Left kidney (tissue), 2 donors: ENCODE data around the gene RAN. TPM values are rescaled to one million over a fixed set of nuclear protein-coding genes. Genes with fewer than 3 reads are reported as not detected.

ENCODE experiments used
- DNase-seq: peaks from one replicate; pipeline ENCODE4 v3.0.0-alpha.2; 2013
- polyA plus RNA-seq: library from polyadenylated mRNA; unstranded; fragments of 120-200 nt; gene quantifications from one replicate; pipeline ENCODE4 v1.2.1, GENCODE V29; 2013; ENCODE audit not compliant: insufficient read length

The RAN gene
- polyA plus RNA-seq, 1 donor: 676 TPM

DNA sequence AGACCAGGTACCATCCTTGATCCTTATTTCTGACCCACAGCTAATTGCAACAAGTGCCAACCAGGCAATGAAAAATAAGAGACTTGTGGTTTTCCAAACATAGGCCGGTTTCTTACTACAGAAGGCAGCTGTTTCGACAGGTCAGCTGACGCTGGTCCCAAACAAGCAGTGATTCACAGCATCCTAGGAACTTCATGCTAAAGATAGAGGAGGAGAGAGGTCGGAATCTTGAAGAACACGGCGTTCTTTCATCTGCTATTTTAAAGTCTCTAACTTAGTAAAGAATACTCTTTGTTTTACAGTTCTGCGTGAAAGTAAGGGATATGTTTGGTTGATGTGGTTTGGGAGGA, 53.8 kb downstream of the RAN start:
- no peak for DNase-seq

Other genes starting within 250 kb of the RAN start
- 46.5 TPM for gene RIMBP2, start 155.8 kb upstream of the RAN start, polyA plus RNA-seq
- 41.8 TPM for gene STX2, start 32.8 kb upstream of the RAN start, polyA plus RNA-seq
- gene ADGRD1, start 81.8 kb downstream of the RAN start, polyA plus RNA-seq: 13.7 TPM